Heart left ventricle (tissue), 16 donors: ENCODE results near the gene SUSD1. TPM values are rescaled to one million over a fixed set of nuclear protein-coding genes. Genes with fewer than 3 reads are reported as not detected.
A peak's percentile ranks its signal among the peaks of the same experiment; 100 is the strongest.

Source experiments
- ATAC-seq, 4 donors: fragments of 200-7000 bp; cut with Tn5 transposase; one replicate each; pipeline ENCODE4 v1.9.1; 2020 to 2022; ENCODE audit warnings: moderate library complexity in 4 of 4, mild to moderate bottlenecking in 3 of 4, moderate number of reproducible peaks in 1 of 4
- DNase-seq, 5 donors: peaks; one replicate each; pipeline ENCODE4 v3.0.0-alpha.2; 2020
- H3K27ac ChIP-seq, 12 donors: fragments of 200-600 bp; sonication (generic) in 4 of 12; one replicate each; pipeline versions ENCODE4 v1.5.0 to v1.8.0; 2016 to 2022; ENCODE audit warnings: mild to moderate bottlenecking in 2 of 12
- H3K27me3 ChIP-seq, 9 donors: fragments of 200-600 bp; sonication (generic) in 2 of 9; one replicate each; pipeline versions ENCODE4 v1.5.1 to v1.8.0; 2016 to 2022; ENCODE audit warnings: mild to moderate bottlenecking in 3 of 9
- H3K36me3 ChIP-seq, 9 donors: fragments of 200-600 bp; sonication (generic) in 2 of 9; one replicate each; pipeline versions ENCODE4 v1.5.0 to v1.8.0; 2018 to 2022; ENCODE audit warnings: mild to moderate bottlenecking in 2 of 9
- H3K4me1 ChIP-seq, 12 donors: fragments of 200-600 bp; sonication (generic) in 4 of 12; one replicate each; pipeline versions ENCODE4 v1.5.0 to v1.8.0; 2016 to 2022; ENCODE audit warnings: mild to moderate bottlenecking in 3 of 12
- H3K4me3 ChIP-seq, 12 donors: fragments of 200-600 bp; sonication (generic) in 4 of 12; one replicate each; pipeline versions ENCODE4 v1.5.0 to v1.8.0; 2017 to 2022; ENCODE audit warnings: mild to moderate bottlenecking in 9 of 12, moderate library complexity in 4 of 12
- H3K9me3 ChIP-seq, 12 donors: fragments of 200-600 bp; sonication (generic) in 4 of 12; one replicate each; pipeline versions ENCODE4 v1.5.0 to v1.8.0; 2016 to 2022; ENCODE audit warnings: mild to moderate bottlenecking in 1 of 12
- POLR2A ChIP-seq, 2 donors: fragments of 450-650 bp; IDR thresholded peaks; one replicate each; pipeline ENCODE4 v1.6.1; 2017; ENCODE audit warnings: antibody characterized with exemption in 2 of 2, mild to moderate bottlenecking in 2 of 2, moderate library complexity in 2 of 2
- WGBS, 4 donors: extraction: QIAGEN DNeasy Blood & Tissue Kit in 2 of 4; methylation state at CpG; one replicate each; pipeline versions ENCODE4 v1.1.5 to v1.1.7; 2013 to 2018; 5-methylcytosine and 5-hydroxymethylcytosine counted together
- intact Hi-C, 10 donors: fragments of 100-400 bp; cut with DNase I; formaldehyde crosslinking; loops; one replicate each; pipeline versions ENCODE4 v1.11.1 to v1.14.2; 2022
- long read RNA-seq, 3 donors: library from polyadenylated mRNA; unstranded; transcript quantifications; one replicate each; pipeline ENCODE4 v2.0.0, GENCODE V29; 2020 to 2021
- polyA plus RNA-seq, 2 donors: library from polyadenylated mRNA; stranded (reverse); fragments of 200-250 nt; gene quantifications; one replicate each; pipeline ENCODE4 v1.2.3, GENCODE V29; 2013
- total RNA-seq, 9 donors: library from RNA; depleted of rRNA in 2 of 9; stranded (reverse); fragments of >200 nt in 2 of 9; fragmentation: NEBNext Ultra II Directional in 3 of 9; extraction: Animal tissue kit (Norgen Biotek cat#: 25700) in 3 of 9; gene quantifications; one replicate each; pipeline versions ENCODE4 v1.1.0 to v1.2.4, GENCODE V29; 2016 to 2023
- TF ChIP-seq, protein P1 (sequence below), 12 donors: fragments of 200-600 bp; sonication (generic) in 4 of 12; IDR thresholded peaks; one replicate each; pipeline versions ENCODE4 v1.5.0 to v1.8.0; 2018 to 2022; ENCODE audit warnings: antibody characterized with exemption in 12 of 12, mild to moderate bottlenecking in 5 of 12
- donor health status: ischemic (EF 13 %, LVEDD 7.1; RV severe dilation, severe dysfunction).
- donor health status: healthy with polysubstance abuse.
- donor health status: DM: no; HTN: yes; CAD: no.
- donor health status: DM: no; HTN: no; CAD: no.
- donor health status: ischemic (EF 25% LVEDD 6.9; RV normal size, moderate dysfunction).
- donor health status: ischemic (EF 25% LVEDD 5.7; RV mildly dilated, moderate dysfunction).
- donor health status: healthy.
- donor health status: DM: yes; HTN: yes; CAD: no.
- donor health status: ischemic (EF 35%, LVEDD 5.7; RV mildly dilated, moderate dysfunction).
- donor health status: nonischemic (EF 11% LVEDD 7.7; RV severe dilation, severe dysfunction).
- donor health status: DM: yes; HTN: yes; CAD: no.
- donor health status: PGD.
- donor health status: ischemic (EF 29% LVEDD 5.4; RV normal size, mild dysfunction).
- donor health status: nonischemic (EF 23%, LVEDD 6.1; RV moderate dilation, normal function).

Gene SUSD1
- 10 to 100 TPM in 1 of 9 donors, 1 to 10 TPM in 8; 3.1 to 22.7 (median 6.4) TPM for total RNA-seq
- 1 to 10 TPM; 1.0 to 3.6 TPM for polyA plus RNA-seq
- long read RNA-seq, donor 1, partial matches to known transcripts, result 1 of 7 reads
- long read RNA-seq, donor 1, other reads (novel, unspliced or antisense), result 3 of 7 reads
- long read RNA-seq, donor 2, partial matches to known transcripts, result 5 of 6 reads
- long read RNA-seq, donor 2, other reads (novel, unspliced or antisense), result 1 of 6 reads
- long read RNA-seq, donor 3, partial matches to known transcripts, result 2 of 7 reads
- long read RNA-seq, donor 3, other reads (novel, unspliced or antisense), result 2 of 7 reads

DNA sequence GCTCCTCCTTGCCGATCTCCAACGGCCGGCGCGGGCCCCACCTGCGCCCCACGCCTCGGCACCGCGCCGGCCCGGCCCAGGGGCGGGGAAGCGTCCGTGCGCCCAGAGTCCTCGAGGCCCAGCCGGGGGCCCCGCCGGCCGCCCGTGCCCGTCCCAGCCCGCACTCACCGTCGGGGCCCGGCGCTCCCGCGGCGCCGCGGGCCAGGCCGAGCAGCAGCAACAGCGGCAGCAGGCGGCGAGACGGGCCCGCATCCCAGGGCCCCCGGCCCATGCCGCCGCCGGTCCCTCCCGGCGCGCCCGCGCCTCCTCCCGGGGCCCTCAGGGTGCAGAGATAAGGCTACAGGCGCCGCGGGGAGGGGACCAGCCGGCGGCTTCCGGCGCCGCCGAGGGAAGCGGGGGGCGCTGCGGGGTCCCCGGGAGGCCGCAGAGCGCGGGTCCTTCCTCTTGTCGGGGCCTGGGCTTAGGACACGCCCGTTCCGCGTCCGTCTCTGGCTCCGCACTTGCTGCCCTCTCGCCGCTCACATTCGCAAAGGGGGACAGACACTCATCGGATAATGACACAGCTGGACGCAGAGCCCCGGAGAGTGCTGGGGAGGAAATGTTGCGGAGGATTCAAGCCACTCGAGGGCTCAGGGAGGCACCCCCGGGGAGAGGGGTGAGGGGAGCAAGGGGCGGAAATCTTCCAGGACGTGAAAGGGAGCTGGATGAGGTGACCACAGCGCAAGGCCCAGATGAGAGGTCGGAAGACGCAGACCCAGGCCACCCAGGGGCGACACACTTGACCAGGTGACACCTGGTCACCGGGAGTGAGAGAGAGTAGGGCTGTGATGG is at the start of gene SUSD1:
Gene SUSD1, minus strand, starts transcription at position 333 of the 831 bp plus-strand sequence. Its CDS starts 62 bp downstream, at position 271.
- H3K36me3 ChIP-seq, result no peaks in the 10 kb centered on the region
- H3K27ac ChIP-seq, result peak within 1 kb of the TSS in 11 of 12 donors; percentile 22 to 88 (median 60)
- no peaks in the 10 kb centered on the region for H3K27me3 ChIP-seq
- TF ChIP-seq POLR2A (IDR thresholded peaks at IDR 0.05), result peak in 1 of 2 donors; percentile 13
- TF ChIP-seq, protein P1, sequence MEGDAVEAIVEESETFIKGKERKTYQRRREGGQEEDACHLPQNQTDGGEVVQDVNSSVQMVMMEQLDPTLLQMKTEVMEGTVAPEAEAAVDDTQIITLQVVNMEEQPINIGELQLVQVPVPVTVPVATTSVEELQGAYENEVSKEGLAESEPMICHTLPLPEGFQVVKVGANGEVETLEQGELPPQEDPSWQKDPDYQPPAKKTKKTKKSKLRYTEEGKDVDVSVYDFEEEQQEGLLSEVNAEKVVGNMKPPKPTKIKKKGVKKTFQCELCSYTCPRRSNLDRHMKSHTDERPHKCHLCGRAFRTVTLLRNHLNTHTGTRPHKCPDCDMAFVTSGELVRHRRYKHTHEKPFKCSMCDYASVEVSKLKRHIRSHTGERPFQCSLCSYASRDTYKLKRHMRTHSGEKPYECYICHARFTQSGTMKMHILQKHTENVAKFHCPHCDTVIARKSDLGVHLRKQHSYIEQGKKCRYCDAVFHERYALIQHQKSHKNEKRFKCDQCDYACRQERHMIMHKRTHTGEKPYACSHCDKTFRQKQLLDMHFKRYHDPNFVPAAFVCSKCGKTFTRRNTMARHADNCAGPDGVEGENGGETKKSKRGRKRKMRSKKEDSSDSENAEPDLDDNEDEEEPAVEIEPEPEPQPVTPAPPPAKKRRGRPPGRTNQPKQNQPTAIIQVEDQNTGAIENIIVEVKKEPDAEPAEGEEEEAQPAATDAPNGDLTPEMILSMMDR (IDR thresholded peaks at IDR 0.05), result peak in 1 of 12 donors; percentile 15
- H3K9me3 ChIP-seq, result no peaks in the 10 kb centered on the region
- DNase-seq (peak; percentile 28 to 85 (median 51)), ATAC-seq (peak in 3 of 4 donors; percentile 64 to 69 (median 68))
- 3 to 18% (median 8%) methylated on average over 15 to 88 of the region's 88 CpGs for WGBS, 4 donors
- H3K4me3 ChIP-seq, result peak within 1 kb of the TSS; percentile 36 to 93 (median 68)
- H3K4me1 ChIP-seq, result peaks cover 0 to 64% (median 9%) of the 10 kb centered on the region in 12 donors
- intact Hi-C loops, result loop anchor here in 4 of 10 donors (5.0 to 10.0 kb wide), 4 partner anchors 60 to 160 kb away; partner anchors contain the start of gene PTBP3 (in 3 of the 4)

DNA sequence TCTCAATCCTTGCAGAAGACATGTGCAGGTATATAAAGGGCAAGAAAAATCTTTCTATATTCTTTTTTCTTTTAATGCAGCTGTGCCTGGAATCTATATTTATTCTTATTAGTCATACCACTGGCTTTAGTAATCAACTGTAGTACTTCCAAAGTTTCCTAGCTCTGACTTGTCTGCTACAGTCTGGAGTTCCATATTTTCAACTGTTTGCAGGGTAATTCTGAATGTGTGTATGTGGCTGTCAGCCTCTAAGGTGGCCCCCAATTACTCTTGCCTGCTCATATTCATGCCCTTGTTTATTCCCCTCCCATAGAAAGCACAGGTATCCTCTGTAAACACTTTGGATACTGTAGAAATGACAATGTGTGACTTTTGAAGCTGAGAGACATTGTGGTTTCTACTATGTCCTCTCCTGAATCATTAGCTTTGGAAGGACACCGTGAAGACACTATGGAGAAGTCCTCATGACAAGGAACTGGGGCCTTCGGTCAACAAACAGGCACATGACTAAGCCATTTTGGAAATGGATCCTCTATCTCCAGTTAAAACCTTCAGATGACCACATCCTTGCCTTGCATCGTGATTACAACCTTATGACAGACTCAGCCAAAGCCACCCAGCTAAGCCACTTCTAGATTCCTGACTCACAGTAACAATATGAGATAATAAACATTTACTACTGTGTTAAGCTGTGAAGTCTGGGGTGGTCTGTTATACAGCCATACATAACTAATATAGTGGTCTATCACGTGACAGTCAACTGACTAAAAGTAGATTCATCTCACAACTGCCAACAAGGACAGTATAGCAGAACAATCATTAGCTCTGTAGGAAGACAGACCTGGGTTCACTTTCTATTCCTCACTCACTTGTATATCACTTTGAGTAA is 49.5 kb upstream of the SUSD1 start:
- Histone ChIP-seq H3K9me3 (no peaks in the 10 kb centered on the region), H3K27ac (no peak overlapping the region), H3K4me3 (no peak overlapping the region), H3K4me1 (peaks cover 0 to 7% (median 0%) of the 10 kb centered on the region in 12 donors), H3K27me3 (no peaks in the 10 kb centered on the region), H3K36me3 (peaks cover 0 to 97% (median 79%) of the 10 kb centered on the region in 9 donors)
- ATAC-seq (no peak), DNase-seq (no peak)
- 96 to 99% (median 97%) methylated on average over 4 of the region's 4 CpGs for WGBS, 4 donors
- intact Hi-C loops, result loop anchor here in 1 of 10 donors (10.0 kb wide), 1 partner anchor 60 kb away; no protein-coding TSS in a partner anchor
- TF ChIP-seq POLR2A (IDR thresholded peaks at IDR 0.05), result no peak
- TF ChIP-seq, protein P1 (IDR thresholded peaks at IDR 0.05), result no peak

DNA sequence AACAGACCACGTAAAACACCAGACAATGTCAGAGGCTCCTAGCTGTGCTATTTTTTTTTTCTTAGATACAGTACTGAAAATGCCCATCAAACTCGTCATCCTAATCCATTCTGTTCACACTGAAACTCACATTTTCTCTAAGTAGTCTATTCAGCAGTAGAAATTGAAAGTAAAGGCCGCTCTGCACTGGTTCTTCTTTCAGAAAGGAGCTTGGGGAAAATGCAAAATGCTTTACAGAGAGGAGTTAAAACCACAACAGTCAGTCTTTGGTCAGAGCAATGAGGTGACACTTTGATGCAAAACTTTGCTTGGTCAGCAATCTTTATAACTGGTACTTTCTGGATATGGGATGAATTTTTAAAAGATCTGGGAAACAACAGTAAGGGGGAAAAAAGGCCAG is 43.8 kb upstream of the SUSD1 start:
- no peak overlapping the region for H3K27ac ChIP-seq
- intact Hi-C loops, result no loop called here
- H3K36me3 ChIP-seq, result peaks cover 0 to 92% (median 59%) of the 10 kb centered on the region in 9 donors
- 89 to 95% (median 93%) methylated on average over 3 of the region's 3 CpGs for WGBS, 4 donors
- no peak for DNase-seq
- no peak for TF ChIP-seq POLR2A (IDR thresholded peaks at IDR 0.05)
- TF ChIP-seq, protein P1 (IDR thresholded peaks at IDR 0.05), result no peak
- H3K27me3 ChIP-seq, result no peaks in the 10 kb centered on the region
- no peak for ATAC-seq
- H3K9me3 ChIP-seq, result no peaks in the 10 kb centered on the region
- H3K4me1 ChIP-seq, result peaks cover 0 to 7% (median 0%) of the 10 kb centered on the region in 12 donors
- H3K4me3 ChIP-seq, result no peak overlapping the region
